Stimulated activated CD8-positive, alpha-beta memory T cell treated with anti-CD3 and anti-CD28 coated beads, Interleukin-12 subunit alpha, Interleukin-12 subunit beta, amount 100 ng/mL, for 24 hours (primary cell): ENCODE results near the gene BRSK2.
"Not testable (repeated sequence)": the region's sequence is repeated elsewhere in the genome, so short reads cannot be mapped to it uniquely, and the experiment has no call there.

Experiments
- DNase-seq: peaks from one replicate; pipeline ENCODE4 v3.0.0-alpha.2; 2020; ENCODE audit errors: extremely low read depth

BRSK2 gene

DNA sequence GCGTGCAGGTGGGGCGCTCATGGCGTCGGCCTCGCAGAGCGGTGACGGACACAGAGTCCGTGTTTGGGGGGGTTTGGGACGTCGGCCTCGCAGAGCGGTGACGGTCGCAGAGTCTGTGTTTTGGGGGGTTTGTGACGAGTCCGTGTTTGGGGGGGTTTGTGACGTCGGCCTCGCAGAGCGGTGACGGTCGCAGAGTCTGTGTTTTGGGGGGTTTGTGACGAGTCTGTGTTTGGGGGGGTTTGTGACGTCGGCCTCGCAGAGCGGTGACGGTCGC lies 20.1 kb downstream of the BRSK2 start:
- DNase-seq = not testable (repeated sequence)

DNA sequence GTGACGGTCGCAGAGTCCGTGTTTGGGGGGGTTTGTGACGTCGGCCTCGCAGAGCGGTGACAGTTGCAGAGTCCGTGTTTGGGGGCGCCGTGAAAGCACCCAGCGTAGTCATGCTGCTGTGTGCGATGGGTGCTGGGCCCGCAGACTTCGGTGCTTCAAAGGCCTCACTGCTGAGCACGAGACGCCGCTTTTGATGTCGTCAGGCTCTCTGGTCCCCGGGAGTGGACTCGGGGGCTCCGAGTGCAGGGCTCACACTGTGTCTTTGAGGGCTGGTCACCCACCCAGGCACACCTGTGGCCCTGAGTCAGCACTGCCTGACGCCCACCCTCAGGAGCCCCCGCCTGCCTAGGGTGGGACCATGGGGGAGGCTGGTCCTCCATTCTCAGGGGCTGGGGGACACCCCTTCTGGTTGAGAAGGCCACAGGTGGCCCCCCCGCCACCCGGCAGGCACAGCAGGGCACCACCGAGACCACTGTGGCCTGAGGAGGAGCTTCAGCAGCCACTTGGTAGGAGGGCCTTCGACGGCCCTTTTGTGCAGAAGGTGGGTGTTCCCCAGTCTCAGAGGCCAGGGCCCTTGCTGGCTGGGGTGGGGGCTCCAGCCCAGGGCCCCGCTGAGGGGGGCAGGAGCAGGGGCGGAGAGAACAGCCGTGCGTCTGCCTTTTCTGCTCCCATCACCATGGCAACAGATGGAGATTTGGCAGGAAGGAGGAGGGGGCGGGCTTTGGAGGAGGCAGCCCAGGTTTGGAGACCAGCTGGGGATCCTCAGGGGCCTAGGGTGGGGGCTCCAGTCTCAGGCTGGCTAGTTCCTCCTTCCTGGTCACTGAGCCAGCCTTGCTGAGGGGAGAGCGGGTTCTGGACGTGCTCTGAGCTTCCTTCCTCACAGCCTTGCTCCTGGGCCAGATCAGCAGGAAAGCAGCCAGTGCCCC lies 20.9 kb downstream of the BRSK2 start:
- DNase-seq = no peak

DNA sequence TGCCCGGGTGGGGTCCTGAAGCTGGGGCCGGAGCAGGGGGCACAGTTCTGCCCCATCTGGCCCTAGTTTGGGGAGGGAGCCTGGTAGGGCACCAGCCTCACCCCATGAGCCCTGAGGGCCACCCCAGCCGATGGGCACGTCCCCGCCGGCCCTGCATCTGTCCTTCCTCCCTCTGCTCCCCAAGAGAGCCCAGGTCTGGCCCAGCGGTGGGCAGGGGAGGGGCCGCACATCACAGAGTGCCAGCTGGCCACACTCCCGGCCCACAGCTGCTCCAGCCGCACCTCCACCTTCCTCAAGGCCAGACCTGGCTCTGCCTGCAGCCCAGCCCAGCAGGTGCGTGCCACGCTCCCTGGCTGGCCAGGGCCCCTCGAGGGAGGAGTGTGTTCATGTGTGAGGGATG lies 21.6 kb downstream of the BRSK2 start:
- no peak for DNase-seq

GRCh38 chr11:1411739-1412138 lies 22.0 kb downstream of the BRSK2 start:
- not testable (repeated sequence) for DNase-seq

DNA sequence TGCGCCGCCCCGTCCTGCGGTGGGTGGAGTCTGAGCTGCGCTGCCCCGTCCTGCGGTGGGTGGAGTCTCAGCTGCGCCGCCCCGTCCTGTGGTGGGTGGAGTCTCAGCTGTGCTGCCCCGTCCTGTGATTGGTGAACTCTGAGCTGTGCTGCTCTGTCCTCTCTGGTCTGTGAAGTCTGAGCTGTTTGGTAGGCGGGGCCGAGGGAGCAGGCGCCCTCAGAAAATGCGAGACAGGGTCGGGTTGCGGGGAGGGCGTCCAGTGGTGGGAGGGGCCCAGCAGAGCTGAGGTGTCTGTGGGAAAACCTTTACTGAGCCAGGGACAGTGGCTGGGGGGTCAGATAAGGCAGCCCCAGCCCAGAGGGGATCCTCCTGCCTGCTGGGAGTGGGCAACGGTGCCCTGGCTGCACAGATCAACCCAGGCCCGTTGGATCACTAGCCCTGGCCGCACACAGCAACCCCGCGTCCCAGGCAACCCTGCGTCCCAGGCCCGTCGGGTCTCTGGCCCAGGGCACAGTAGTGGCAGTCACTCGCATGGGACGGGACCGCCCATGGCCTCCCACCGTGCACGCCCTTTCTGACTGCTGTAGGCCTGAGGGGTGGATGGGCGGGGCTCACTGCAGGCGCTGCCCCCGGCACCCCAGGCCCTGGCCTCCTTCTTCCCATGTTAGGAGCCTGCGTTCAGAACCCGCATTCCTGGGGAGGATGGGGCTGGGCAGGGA lies 22.8 kb downstream of the BRSK2 start:
- no peak for DNase-seq

GRCh38 chr11:1414650-1415049 lies 24.9 kb downstream of the BRSK2 start:
- no peak for DNase-seq

DNA sequence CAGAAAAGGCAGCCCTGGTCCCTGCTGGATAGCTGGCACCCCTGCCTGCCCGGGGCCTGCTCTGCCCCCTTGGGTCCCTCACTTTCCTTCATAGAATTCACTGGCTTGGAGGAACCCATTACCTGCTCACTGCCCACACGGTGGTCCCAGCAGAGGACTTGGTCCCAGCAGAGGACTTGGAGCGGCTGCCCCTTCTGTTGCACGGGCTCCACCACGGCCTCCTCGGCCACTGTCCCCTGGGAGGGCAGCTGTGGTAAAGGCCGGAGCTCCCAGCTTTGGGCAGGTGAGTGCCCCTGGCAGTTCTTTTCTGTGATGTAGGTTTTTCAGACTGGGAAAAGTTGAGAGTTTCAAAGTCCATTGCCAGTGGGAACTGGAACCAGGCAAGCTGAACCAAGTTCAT lies 25.9 kb downstream of the BRSK2 start:
- no peak for DNase-seq

DNA sequence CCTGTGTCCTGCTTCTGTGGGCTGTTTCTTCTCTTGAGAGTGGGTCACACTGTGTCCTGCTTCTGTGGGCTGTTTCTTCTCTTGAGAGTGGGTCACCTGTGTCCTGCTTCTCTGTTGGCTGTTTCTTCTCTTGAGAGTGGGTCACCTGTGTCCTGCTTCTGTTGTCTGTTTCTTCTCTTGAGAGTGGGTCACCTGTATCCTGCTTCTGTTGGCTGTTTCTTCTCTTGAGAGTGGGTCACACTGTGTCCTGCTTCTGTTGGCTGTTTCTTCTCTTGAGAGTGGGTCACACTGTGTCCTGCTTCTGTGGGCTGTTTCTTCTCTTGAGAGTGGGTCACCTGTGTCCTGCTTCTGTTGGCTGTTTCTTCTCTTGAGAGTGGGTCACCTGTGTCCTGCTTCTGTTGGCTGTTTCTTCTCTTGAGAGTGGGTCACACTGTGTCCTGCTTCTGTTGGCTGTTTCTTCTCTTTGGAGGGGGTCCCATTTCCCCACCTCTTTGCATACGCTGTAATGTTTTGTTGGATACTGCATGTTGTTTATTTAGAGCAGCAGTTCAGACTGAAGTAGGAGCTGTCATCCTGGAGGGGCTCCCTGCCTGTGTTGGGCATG lies 28.6 kb downstream of the BRSK2 start:
- DNase-seq = not testable (repeated sequence)

DNA sequence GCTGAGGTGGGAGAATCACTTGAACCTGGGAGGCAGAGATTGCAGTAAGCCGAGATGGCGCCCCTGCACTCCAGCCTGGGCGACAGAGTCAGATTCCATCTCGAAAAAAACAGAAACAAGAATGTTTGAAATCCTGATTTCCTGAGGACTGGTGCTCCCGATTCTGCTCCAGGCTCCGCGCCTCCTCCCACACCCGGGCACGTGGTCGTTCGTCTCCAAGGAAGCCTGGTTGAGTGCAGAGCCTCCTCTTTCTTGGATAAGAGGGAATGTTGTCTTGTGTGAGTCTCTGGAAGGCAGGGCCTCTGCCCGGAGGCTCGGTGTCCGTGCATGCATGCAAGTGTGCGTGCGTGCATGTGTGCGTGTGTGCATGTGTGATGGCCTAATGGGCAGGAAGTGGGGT lies 30.1 kb downstream of the BRSK2 start:
- no peak for DNase-seq

DNA sequence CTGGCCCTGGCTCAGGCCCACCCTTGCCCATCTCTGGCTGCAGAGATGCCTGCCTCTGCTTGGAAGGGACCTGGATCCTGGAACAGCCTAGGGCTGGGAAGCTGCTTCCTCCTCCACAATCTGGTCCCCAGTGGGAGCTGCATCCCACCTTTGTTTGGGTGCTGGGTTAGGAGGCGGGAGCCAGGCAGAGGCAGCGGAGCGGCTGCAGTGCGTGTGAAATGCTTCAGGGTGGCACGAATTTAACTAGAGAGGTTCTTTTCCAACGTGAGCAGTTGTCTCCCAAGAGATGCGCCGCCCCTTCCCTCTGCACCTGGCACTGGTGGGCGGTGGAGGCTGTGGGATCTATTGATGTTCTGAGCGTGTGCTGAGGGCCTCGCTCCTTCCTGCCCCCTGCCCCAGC lies 31.6 kb downstream of the BRSK2 start:
- DNase-seq = no peak

DNA sequence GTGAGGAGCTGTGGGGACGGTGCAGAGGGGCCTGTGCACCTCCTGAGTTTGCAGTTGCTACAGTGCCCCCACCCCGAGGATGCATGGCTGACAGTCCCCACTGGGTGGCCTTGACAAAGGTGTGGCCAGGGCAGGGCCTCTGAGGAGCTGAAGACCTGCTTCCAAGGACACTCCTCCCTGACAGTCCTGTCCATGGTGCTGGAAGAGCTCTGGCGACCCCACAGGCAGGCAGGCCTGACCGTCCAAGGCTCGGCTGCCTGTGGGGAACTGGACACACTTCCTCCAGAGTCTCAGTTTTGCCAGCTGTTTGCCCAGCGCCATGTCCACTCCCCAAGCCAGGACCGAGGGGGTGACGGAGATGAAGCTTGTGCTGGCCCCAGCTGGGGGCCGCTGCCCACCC lies 32.7 kb downstream of the BRSK2 start:
- DNase-seq = no peak

DNA sequence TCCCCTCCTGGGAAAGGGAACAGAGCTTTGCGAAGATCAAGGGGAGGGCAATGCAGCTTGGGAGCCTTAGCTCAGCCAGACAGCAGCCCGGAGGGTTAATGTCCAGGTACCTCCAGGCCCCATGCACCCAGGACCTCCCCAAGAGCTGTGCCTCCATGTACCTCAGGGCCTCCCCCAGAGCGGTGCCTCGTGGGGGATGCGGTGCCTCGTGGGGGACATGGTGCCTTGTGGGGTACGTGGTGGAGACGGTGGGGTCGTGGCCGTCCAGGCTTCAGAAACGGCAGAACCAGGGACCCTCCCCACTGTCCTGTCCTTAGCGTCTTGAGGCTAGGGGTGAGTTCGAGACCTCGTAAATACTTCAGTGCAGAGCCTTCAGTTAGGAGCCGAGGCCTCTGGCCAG lies 33.2 kb downstream of the BRSK2 start:
- no peak for DNase-seq

- DNase-seq = not testable (repeated sequence)
These were observed 33.7 kb downstream of the BRSK2 start for GRCh38 chr11:1423406-1423805.

- no peak for DNase-seq
These were observed 35.3 kb downstream of the BRSK2 start for GRCh38 chr11:1425006-1425405.

- DNase-seq = no peak
These were observed 35.7 kb downstream of the BRSK2 start for GRCh38 chr11:1425439-1425838.

- no peak for DNase-seq
These were observed 39.1 kb downstream of the BRSK2 start for GRCh38 chr11:1428762-1429316.

DNA sequence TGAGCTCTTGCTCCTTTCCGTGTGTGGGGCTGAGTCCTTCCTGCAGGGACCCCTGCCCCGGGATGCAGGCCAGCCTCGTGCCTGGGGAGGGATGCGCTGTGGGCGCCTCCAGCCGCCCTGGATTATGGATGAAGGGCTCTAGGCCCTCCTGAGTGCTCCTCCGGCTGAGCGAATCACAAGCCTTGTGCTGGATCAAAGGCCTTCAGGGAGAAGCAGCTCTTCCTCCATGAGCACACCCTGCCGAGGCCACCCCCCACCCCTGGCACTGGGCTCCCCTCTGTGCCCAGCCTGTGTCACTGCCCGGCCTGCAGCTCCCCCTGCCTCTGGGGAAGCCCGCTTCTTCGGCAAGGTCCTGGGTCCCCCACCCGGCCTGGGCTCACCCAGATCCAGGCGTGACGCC lies 43.8 kb downstream of the BRSK2 start:
- no peak for DNase-seq

- no peak for DNase-seq
These were observed 44.4 kb downstream of the BRSK2 start for GRCh38 chr11:1433977-1434640.

DNA sequence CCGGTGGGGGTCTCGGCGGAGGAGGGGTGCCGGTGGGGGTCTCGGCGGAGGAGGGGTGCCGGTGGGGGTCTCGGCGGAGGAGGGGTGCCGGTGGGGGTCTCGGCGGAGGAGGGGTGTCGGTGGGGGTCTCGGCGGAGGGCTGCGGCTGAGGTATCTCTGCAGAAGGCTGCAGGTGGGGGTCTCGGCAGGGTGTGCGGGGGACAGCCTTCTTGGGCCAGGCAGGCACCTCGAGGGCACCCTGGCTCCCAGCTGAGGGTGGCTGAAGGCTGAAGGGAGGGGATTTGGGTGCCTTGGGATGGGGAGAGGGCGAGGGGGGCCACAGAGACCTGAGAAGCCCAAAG lies 45.7 kb downstream of the BRSK2 start:
- DNase-seq = not testable (repeated sequence)

DNA sequence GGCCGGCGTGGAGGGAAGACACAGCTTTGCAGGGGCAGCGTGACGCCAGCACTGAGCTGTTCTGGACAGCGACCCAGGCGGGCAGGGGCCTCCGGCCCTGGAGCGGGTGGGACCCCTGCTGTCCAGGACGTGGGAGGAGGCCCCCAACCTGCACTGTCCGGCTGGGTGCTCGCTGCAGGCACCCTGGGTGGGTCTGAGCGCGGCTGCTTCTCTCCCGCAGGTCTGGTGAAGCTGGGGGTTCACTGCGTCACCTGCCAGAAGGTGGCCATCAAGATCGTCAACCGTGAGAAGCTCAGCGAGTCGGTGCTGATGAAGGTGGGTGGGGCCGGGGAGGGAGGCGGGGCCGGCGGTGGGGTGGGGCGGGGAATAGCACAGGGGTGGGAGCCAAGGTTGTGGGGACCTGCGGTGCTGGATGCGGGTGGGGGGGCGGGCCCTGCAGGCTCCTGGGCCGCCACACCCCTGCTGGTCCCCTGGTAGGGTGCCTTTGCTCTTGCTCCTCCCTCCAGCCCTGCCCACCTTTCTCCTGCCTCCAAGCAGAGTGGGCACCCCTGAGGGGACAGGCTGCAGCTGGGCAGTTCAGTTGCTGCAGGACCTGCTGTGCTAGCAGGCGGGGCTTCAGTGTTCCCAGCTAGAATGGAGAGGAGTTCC lies 46.2 kb downstream of the BRSK2 start:
- DNase-seq = no peak

GRCh38 chr11:1436468-1437039 lies 46.8 kb downstream of the BRSK2 start:
- DNase-seq = no peak
